HepG2 (cell line): Measurements from ENCODE around the gene TM2D1. TPM values are rescaled to one million over a fixed set of nuclear protein-coding genes. Genes with fewer than 3 reads are reported as not detected.
A peak's percentile ranks its signal among the peaks of the same experiment; 100 is the strongest.

ENCODE experiments used
- ATAC-seq: fragments of 200-7000 bp; cut with Tn5 transposase; 3 replicates; pipeline ENCODE4 v1.9.1; 2020; ENCODE audit warnings: mild to moderate bottlenecking, moderate library complexity
- BruUV-seq: library from RNA; stranded (reverse); fragments of 400-500 nt; replicated peaks from 2 replicates; lab custom pipeline; 2021; lab: Mats Ljungman, UMichigan
- CTCF ChIA-PET: fragments of 300-600 bp; formaldehyde crosslinking; extraction: SDS; loops from one replicate; lab custom pipeline; 2021; ENCODE audit warnings: low total read pairs, inconsistent platforms, low intra/inter-chr PET ratio; lab: Yijun Ruan, JAX
- POLR2A ChIA-PET: fragments of 350-600 bp; sonication (Branson Sonifier 250); formaldehyde crosslinking; loops from one replicate; lab custom pipeline; 2020; ENCODE audit warnings: antibody characterized with exemption, inconsistent platforms; lab: Yijun Ruan, JAX
- DNase-seq: peaks from one replicate; pipeline ENCODE4 v3.0.0-alpha.2; 2015; ENCODE audit warnings: low spot score
- FAIRE-seq: peaks from 3 replicates; lab custom pipeline; 2011; peaks lifted over from hg19 to GRCh38; lab: Jason Lieb, UNC
- H2AFZ ChIP-seq: one replicate; pipeline ENCODE4 v1.6.1; 2011; ENCODE audit warnings: low read length, inconsistent platforms
- H3K27ac ChIP-seq: fragments of 300-600 bp; 3 replicates; pipeline ENCODE4 v1.8.0; 2011; ENCODE audit warnings: mixed run types, mild to moderate bottlenecking, mixed read lengths, low read length, inconsistent platforms; ENCODE audit not compliant: insufficient read depth; ENCODE audit errors: extremely low read length
- H3K27me3 ChIP-seq, 2 experiments: fragments of 200-600 bp in 1 of 2; 2 replicates in 1 of 2; 3 replicates in 1 of 2; pipeline versions ENCODE4 v1.6.0 to v1.8.0; 2011; ENCODE audit warnings: low read length in 2 of 2, mild to moderate bottlenecking in 2 of 2, moderate library complexity in 2 of 2, inconsistent platforms in 1 of 2; ENCODE audit not compliant: insufficient read depth in 2 of 2, control insufficient read depth in 1 of 2
- H3K36me3 ChIP-seq, 2 experiments: fragments of 200-600 bp in 1 of 2; replicated peaks in 1 of 2; 2 replicates in 1 of 2; 3 replicates in 1 of 2; pipeline versions ENCODE4 v1.5.1 to v1.8.0; 2011; ENCODE audit warnings: low read length in 2 of 2, inconsistent platforms in 1 of 2; ENCODE audit not compliant: insufficient read depth in 2 of 2, control insufficient read depth in 1 of 2
- H3K4me1 ChIP-seq: 2 replicates; pipeline ENCODE4 v1.5.1; 2012; ENCODE audit warnings: low read length, inconsistent platforms; ENCODE audit not compliant: insufficient read depth
- H3K4me2 ChIP-seq: 2 replicates; pipeline ENCODE4 v1.6.0; 2011; ENCODE audit warnings: low read depth, low read length, inconsistent platforms
- H3K4me3 ChIP-seq, 3 experiments: fragments of 200-600 bp in 1 of 3; sonication (generic), shearing (Covaris generic) in 1 of 3; replicated peaks in 1 of 3; 2 replicates each; pipeline ENCODE4 v1.5.1; 2011 to 2016; ENCODE audit warnings: low read length in 3 of 3, inconsistent platforms in 2 of 3, low read depth in 2 of 3, mild to moderate bottlenecking in 2 of 3, control low read depth in 1 of 3, mixed read lengths in 1 of 3; ENCODE audit not compliant: insufficient read depth in 1 of 3
- H3K79me2 ChIP-seq: one replicate; pipeline ENCODE4 v1.6.1; 2011; ENCODE audit warnings: low read length, inconsistent platforms; ENCODE audit not compliant: insufficient read depth
- H3K9ac ChIP-seq: 2 replicates; pipeline ENCODE4 v1.6.0; 2011; ENCODE audit warnings: mild to moderate bottlenecking, low read depth, low read length, inconsistent platforms; ENCODE audit not compliant: insufficient read depth
- H3K9me3 ChIP-seq: 2 replicates; pipeline ENCODE4 v1.5.1; 2012; ENCODE audit warnings: mild to moderate bottlenecking, low read length
- H4K20me1 ChIP-seq: 2 replicates; pipeline ENCODE4 v1.6.0; 2011; ENCODE audit warnings: inconsistent platforms, mild to moderate bottlenecking, low read length, moderate library complexity; ENCODE audit not compliant: insufficient read depth
- CHD4 ChIP-seq: fragments of 200-600 bp; sonication (generic); IDR thresholded peaks from 2 replicates; pipeline ENCODE4 v1.7.0; 2017; ENCODE audit warnings: mild to moderate bottlenecking, low read length, borderline replicate concordance
- GABPB1 ChIP-seq: IDR thresholded peaks from 2 replicates; pipeline ENCODE4 v1.6.1; 2016; ENCODE audit warnings: mild to moderate bottlenecking, missing genetic modification reagents, moderate library complexity, missing compliant biosample characterization
- IKZF1 ChIP-seq: fragments of 450-650 bp; IDR thresholded peaks from 2 replicates; pipeline ENCODE4 v1.7.1; 2016
- NFYB ChIP-seq: sonication (generic); formaldehyde crosslinking; IDR thresholded peaks from 2 replicates; pipeline ENCODE4 v1.4.0; 2020; ENCODE audit warnings: missing genetic modification reagents
- NKX3-1 ChIP-seq: sonication (generic); formaldehyde crosslinking; IDR thresholded peaks from 2 replicates; pipeline ENCODE4 v1.5.0; 2020; ENCODE audit warnings: missing genetic modification reagents
- NPAS2 ChIP-seq: sonication (generic); formaldehyde crosslinking; IDR thresholded peaks from 2 replicates; pipeline ENCODE4 v1.8.0; 2022; ENCODE audit warnings: mild to moderate bottlenecking, missing genetic modification reagents, borderline replicate concordance
- NRL ChIP-seq: sonication (generic); formaldehyde crosslinking; IDR thresholded peaks from 2 replicates; pipeline ENCODE4 v1.5.0; 2020; ENCODE audit warnings: missing genetic modification reagents, mild to moderate bottlenecking, moderate library complexity, borderline replicate concordance
- RBAK ChIP-seq: sonication (generic); formaldehyde crosslinking; IDR thresholded peaks from 2 replicates; pipeline ENCODE4 v1.5.1; 2020; ENCODE audit warnings: mild to moderate bottlenecking, missing genetic modification reagents
- RBM39 ChIP-seq: fragments of 200-400 bp; formaldehyde crosslinking; IDR thresholded peaks from one replicate; pipeline ENCODE4 v1.6.1; 2018; ENCODE audit warnings: antibody characterized with exemption, mild to moderate bottlenecking, low read depth, low read length; ENCODE audit not compliant: poor library complexity, severe bottlenecking
- RCOR2 ChIP-seq: IDR thresholded peaks from 2 replicates; pipeline ENCODE4 v1.6.1; 2016; ENCODE audit warnings: missing biosample characterization, missing genetic modification reagents
- RORA ChIP-seq: sonication (generic); formaldehyde crosslinking; IDR thresholded peaks from 2 replicates; pipeline ENCODE4 v1.5.0; 2020; ENCODE audit warnings: mild to moderate bottlenecking, missing genetic modification reagents, moderate library complexity
- SIN3A ChIP-seq: IDR thresholded peaks from 2 replicates; pipeline ENCODE4 v1.6.1; 2011; ENCODE audit warnings: low read depth, mild to moderate bottlenecking, control low read depth, low read length, borderline replicate concordance
- THAP11 ChIP-seq: IDR thresholded peaks from 2 replicates; pipeline ENCODE4 v1.6.1; 2016; ENCODE audit warnings: missing biosample characterization, missing genetic modification reagents
- ZNF704 ChIP-seq: sonication (generic); formaldehyde crosslinking; IDR thresholded peaks from 2 replicates; pipeline ENCODE4 v1.8.1; 2023; ENCODE audit warnings: mild to moderate bottlenecking, inconsistent platforms, moderate library complexity, missing genetic modification reagents, borderline replicate concordance
- ZNF713 ChIP-seq: sonication (generic); formaldehyde crosslinking; IDR thresholded peaks from 2 replicates; pipeline ENCODE4 v1.4.0; 2020; ENCODE audit warnings: mild to moderate bottlenecking, missing genetic modification reagents
- ZNF75D ChIP-seq: sonication (generic); formaldehyde crosslinking; IDR thresholded peaks from 2 replicates; pipeline ENCODE4 v1.8.1; 2023; ENCODE audit warnings: missing genetic modification reagents, mild to moderate bottlenecking, borderline replicate concordance
- WGBS: methylation state at CpG from one replicate; pipeline ENCODE4 v1.1.6; 2017; ENCODE audit warnings: low lambda C conversion rate; 5-methylcytosine and 5-hydroxymethylcytosine counted together
- in situ Hi-C: cut with HindIII; loops from 2 replicates; pipeline ENCODE4 v1.10.0; 2017; ENCODE audit warnings: low pct_unique_long_range_greater_than_20kb; ENCODE audit not compliant: extremely low pct_ligation_motif_present
- intact Hi-C: fragments of 100-400 bp; cut with micrococcal nuclease; formaldehyde crosslinking; loops from one replicate; pipeline ENCODE4 v1.10.0; 2022; ENCODE audit not compliant: unreplicated experiment
- polyA plus RNA-seq, 8 experiments: library from polyadenylated mRNA; depleted of rRNA in 3 of 8; stranded (reverse) in 7 of 8; unstranded in 1 of 8; fragments of >200 nt; fragmentation: Illumina TruSeq in 4 of 8; extraction: Trizol in 4 of 8; gene quantifications; 2 replicates each; pipeline versions ENCODE4 v1.2.1 to v1.2.3, GENCODE V29; 2011 to 2016; ENCODE audit warnings: low read depth in 4 of 8, missing spikeins in 1 of 8, mixed read lengths in 1 of 8; ENCODE audit not compliant: insufficient read depth in 1 of 8
- total RNA-seq, 5 experiments: library from RNA; depleted of rRNA; stranded (reverse); fragments of >200 nt; fragmentation: Illumina TruSeq; extraction: Trizol; gene quantifications; 2 replicates each; pipeline ENCODE4 v1.2.3, GENCODE V29; 2016; ENCODE audit warnings: low read depth in 1 of 5

The TM2D1 gene
- total and polyA plus RNA-seq, 2 of the 13 experiments (the other 11 are each of a cell fraction or from before 2014, with no cell fraction given): 26.6 to 49.0 TPM

- no peak overlapping the region for H2AFZ ChIP-seq
- no peak for FAIRE-seq
- peaks cover 10 to 37% of the 10 kb centered on the region in 2 experiments for H3K36me3 ChIP-seq
- H3K9ac ChIP-seq: no peak overlapping the region
- peaks cover 17% of the 10 kb centered on the region for H3K4me1 ChIP-seq
- TSS peak; percentile 29 for BruUV-seq
- no peaks in the 10 kb centered on the region; a peak in 1 of 5 replicates for H3K27me3 ChIP-seq
- in situ Hi-C loops (no loop called here), intact Hi-C loops (no loop called here)
- no peaks in the 10 kb centered on the region for H3K9me3 ChIP-seq
- WGBS: 59% methylated on average over 3 of the region's 3 CpGs
- peak; percentile 35 for DNase-seq
- no peaks in the 10 kb centered on the region for H4K20me1 ChIP-seq
- TF ChIP-seq RBM39 (no peak), CHD4 (no peak), RBAK (no peak), ZNF713 (CRISPR knock-in tag) (no peak), NKX3-1 (CRISPR knock-in tag) (no peak), GABPB1 (CRISPR knock-in tag) (no peak), RCOR2 (CRISPR knock-in tag) (no peak), NPAS2 (CRISPR knock-in tag) (no peak), IKZF1 (no peak), ZNF704 (no peak), NFYB (CRISPR knock-in tag) (no peak), SIN3A (no peak), ZNF75D (CRISPR knock-in tag) (no peak), NRL (CRISPR knock-in tag) (no peak), THAP11 (CRISPR knock-in tag) (no peak), RORA (no peak)
- no peak overlapping the region for H3K4me3 ChIP-seq
- no peak overlapping the region for H3K4me2 ChIP-seq
- ChIA-PET POLR2A (no interaction called here), CTCF (no interaction called here)
- H3K79me2 ChIP-seq: no peaks in the 10 kb centered on the region
- H3K27ac ChIP-seq: peak overlapping the region; percentile 32
- ATAC-seq: peak; percentile 28; the same call in 1 of the 3 replicates
Measured at GRCh38 chr1:61699911-61700851, 24.8 kb downstream of the TM2D1 start.
